ENCODE data around the gene NOP53. TPM values are rescaled to one million over a fixed set of nuclear protein-coding genes. Genes with fewer than 3 reads are reported as not detected.

NOP53 gene
- polyA plus RNA-seq, 1 donor from 2014 or later = 87.0 TPM

DNA sequence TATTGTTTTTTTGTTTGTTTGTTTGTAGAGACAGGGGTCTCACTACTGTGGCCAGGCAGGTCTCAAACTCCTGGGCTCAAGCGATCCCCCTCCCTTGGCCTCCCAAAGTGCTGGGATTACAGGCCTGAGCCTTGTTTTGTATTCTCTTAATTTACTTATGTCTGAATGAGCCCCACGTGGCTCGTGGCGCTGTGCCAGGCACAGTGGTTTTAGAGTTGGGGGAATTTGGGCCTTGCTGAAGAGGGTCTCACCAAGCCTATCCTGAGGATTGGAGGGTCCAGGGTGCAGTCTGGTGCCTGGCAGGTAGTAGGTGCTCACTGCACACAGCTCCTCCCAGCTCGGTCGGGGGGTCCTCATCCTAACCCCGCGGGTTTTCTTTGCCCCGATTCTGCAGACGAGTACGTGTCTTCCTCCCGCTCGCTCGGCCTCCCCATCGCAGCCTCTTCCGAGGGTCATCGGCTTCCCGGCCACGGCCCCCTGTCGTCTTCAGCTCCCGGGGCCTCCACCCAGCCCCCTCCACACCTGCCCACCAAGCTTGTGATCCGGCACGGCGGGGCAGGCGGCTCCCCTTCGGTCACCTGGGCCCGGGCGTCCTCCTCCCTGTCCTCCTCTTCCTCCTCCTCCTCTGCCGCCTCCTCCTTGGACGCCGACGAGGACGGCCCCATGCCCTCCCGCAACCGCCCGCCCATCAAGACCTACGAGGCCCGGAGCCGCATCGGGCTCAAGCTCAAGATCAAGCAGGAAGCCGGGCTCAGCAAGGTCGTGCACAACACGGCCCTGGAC is 44.2 kb upstream of the NOP53 start:
- Histone ChIP-seq H2AFZ (ENCODE audit: low read depth, low read length) (no peak overlapping the region), H3K4me3 (ENCODE audit: low read length) (no peak overlapping the region), H3K4me2 (ENCODE audit: low read length) (no peak overlapping the region), H3K9ac (ENCODE audit: low read length) (no peak overlapping the region), H3K36me3 (ENCODE audit: insufficient read depth, low read length) (no peaks in the 10 kb centered on the region), H3F3A (ENCODE audit: insufficient read depth, low read length, poor library complexity, severe bottlenecking) (no peaks in the 10 kb centered on the region), H3K27me3 (ENCODE audit: insufficient read depth, low read depth, low read length) (no peaks in the 10 kb centered on the region), H4K20me1 (ENCODE audit: insufficient read depth) (no peaks in the 10 kb centered on the region), H3K79me2 (replicated peaks; ENCODE audit: insufficient read depth, low read length) (no peaks in the 10 kb centered on the region), H3K27ac (ENCODE audit: low read length) (no peak overlapping the region), H3K9me3 (ENCODE audit: low read length) (no peaks in the 10 kb centered on the region), H3K9me2 (ENCODE audit: insufficient read depth, low read length) (no peaks in the 10 kb centered on the region)
- TF ChIP-seq MXI1 (conservative IDR thresholded peaks at IDR 0.05; ENCODE audit: poor library complexity, severe bottlenecking) (no peak), EP300 (conservative IDR thresholded peaks at IDR 0.05; ENCODE audit: poor library complexity, severe bottlenecking) (no peak), TAF1 (IDR thresholded peaks at IDR 0.05; ENCODE audit: low read depth) (no peak), RAD21 (conservative IDR thresholded peaks at IDR 0.05) (no peak), EZH2 (IDR thresholded peaks at IDR 0.05; ENCODE audit: borderline replicate concordance, insufficient read depth, low read length, poor library complexity, severe bottlenecking) (no peak)
- TF ChIP-seq, protein P1, sequence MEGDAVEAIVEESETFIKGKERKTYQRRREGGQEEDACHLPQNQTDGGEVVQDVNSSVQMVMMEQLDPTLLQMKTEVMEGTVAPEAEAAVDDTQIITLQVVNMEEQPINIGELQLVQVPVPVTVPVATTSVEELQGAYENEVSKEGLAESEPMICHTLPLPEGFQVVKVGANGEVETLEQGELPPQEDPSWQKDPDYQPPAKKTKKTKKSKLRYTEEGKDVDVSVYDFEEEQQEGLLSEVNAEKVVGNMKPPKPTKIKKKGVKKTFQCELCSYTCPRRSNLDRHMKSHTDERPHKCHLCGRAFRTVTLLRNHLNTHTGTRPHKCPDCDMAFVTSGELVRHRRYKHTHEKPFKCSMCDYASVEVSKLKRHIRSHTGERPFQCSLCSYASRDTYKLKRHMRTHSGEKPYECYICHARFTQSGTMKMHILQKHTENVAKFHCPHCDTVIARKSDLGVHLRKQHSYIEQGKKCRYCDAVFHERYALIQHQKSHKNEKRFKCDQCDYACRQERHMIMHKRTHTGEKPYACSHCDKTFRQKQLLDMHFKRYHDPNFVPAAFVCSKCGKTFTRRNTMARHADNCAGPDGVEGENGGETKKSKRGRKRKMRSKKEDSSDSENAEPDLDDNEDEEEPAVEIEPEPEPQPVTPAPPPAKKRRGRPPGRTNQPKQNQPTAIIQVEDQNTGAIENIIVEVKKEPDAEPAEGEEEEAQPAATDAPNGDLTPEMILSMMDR (IDR thresholded peaks at IDR 0.05; ENCODE audit: poor library complexity, severe bottlenecking) = no peak

DNA sequence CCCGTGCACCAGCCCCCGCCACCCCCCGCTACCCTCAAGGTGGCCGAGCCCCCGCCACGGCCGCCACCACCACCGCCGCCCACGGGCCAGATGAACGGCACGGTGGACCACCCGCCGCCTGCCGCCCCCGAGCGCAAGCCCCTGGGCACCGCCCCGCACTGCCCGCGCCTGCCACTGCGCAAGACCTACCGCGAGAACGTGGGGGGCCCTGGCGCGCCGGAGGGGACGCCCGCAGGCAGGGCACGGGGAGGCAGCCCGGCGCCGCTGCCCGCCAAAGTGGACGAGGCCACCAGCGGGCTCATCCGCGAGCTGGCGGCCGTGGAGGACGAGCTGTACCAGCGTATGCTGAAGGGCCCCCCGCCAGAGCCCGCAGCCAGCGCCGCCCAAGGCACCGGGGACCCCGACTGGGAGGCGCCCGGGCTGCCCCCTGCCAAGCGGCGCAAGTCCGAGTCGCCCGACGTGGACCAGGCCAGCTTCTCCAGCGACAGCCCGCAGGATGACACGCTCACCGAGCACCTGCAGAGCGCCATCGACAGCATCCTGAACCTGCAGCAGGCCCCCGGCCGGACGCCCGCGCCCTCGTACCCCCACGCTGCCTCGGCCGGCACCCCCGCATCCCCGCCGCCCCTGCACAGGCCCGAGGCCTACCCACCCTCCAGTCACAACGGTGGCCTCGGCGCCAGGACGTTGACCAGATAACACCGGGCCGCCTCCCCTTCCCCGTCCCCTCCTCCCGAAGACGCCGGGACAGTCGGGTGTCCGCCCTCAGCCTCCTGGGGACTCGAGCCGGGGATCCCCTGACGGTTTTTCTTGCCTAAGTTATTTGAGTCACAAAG is 43.4 kb upstream of the NOP53 start:
- H4K20me1 ChIP-seq (ENCODE audit: insufficient read depth) = no peaks in the 10 kb centered on the region
- H3F3A ChIP-seq (ENCODE audit: insufficient read depth, low read length, poor library complexity, severe bottlenecking) = no peaks in the 10 kb centered on the region
- H3K9me3 ChIP-seq (ENCODE audit: low read length) = no peaks in the 10 kb centered on the region
- H3K27ac ChIP-seq (ENCODE audit: low read length) = no peak overlapping the region
- no peak overlapping the region for H3K4me3 ChIP-seq (ENCODE audit: low read length)
- H3K27me3 ChIP-seq (ENCODE audit: insufficient read depth, low read depth, low read length) = no peaks in the 10 kb centered on the region
- no peaks in the 10 kb centered on the region for H3K9me2 ChIP-seq (ENCODE audit: insufficient read depth, low read length)
- H3K4me2 ChIP-seq (ENCODE audit: low read length) = no peak overlapping the region
- no peak overlapping the region for H3K9ac ChIP-seq (ENCODE audit: low read length)
- H3K79me2 ChIP-seq (replicated peaks; ENCODE audit: insufficient read depth, low read length) = no peaks in the 10 kb centered on the region
- H3K36me3 ChIP-seq (ENCODE audit: insufficient read depth, low read length) = no peaks in the 10 kb centered on the region
- H2AFZ ChIP-seq (ENCODE audit: low read depth, low read length) = no peak overlapping the region
- TF ChIP-seq RAD21 (conservative IDR thresholded peaks at IDR 0.05) (no peak), EZH2 (IDR thresholded peaks at IDR 0.05; ENCODE audit: borderline replicate concordance, insufficient read depth, low read length, poor library complexity, severe bottlenecking) (no peak), TAF1 (IDR thresholded peaks at IDR 0.05; ENCODE audit: low read depth) (no peak), EP300 (conservative IDR thresholded peaks at IDR 0.05; ENCODE audit: poor library complexity, severe bottlenecking) (no peak), MXI1 (conservative IDR thresholded peaks at IDR 0.05; ENCODE audit: poor library complexity, severe bottlenecking) (no peak), POLR2AphosphoS5 (IDR thresholded peaks at IDR 0.05) (no peak), SMC3 (conservative IDR thresholded peaks at IDR 0.05; ENCODE audit: poor library complexity) (no peak)
- TF ChIP-seq, protein P1 (IDR thresholded peaks at IDR 0.05; ENCODE audit: poor library complexity, severe bottlenecking) = no peak
- TF ChIP-seq, protein P2, sequence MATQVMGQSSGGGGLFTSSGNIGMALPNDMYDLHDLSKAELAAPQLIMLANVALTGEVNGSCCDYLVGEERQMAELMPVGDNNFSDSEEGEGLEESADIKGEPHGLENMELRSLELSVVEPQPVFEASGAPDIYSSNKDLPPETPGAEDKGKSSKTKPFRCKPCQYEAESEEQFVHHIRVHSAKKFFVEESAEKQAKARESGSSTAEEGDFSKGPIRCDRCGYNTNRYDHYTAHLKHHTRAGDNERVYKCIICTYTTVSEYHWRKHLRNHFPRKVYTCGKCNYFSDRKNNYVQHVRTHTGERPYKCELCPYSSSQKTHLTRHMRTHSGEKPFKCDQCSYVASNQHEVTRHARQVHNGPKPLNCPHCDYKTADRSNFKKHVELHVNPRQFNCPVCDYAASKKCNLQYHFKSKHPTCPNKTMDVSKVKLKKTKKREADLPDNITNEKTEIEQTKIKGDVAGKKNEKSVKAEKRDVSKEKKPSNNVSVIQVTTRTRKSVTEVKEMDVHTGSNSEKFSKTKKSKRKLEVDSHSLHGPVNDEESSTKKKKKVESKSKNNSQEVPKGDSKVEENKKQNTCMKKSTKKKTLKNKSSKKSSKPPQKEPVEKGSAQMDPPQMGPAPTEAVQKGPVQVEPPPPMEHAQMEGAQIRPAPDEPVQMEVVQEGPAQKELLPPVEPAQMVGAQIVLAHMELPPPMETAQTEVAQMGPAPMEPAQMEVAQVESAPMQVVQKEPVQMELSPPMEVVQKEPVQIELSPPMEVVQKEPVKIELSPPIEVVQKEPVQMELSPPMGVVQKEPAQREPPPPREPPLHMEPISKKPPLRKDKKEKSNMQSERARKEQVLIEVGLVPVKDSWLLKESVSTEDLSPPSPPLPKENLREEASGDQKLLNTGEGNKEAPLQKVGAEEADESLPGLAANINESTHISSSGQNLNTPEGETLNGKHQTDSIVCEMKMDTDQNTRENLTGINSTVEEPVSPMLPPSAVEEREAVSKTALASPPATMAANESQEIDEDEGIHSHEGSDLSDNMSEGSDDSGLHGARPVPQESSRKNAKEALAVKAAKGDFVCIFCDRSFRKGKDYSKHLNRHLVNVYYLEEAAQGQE (IDR thresholded peaks at IDR 0.05; ENCODE audit: borderline replicate concordance) = no peak
